ENCODE results near the gene CFAP90.

Gene CFAP90

DNA sequence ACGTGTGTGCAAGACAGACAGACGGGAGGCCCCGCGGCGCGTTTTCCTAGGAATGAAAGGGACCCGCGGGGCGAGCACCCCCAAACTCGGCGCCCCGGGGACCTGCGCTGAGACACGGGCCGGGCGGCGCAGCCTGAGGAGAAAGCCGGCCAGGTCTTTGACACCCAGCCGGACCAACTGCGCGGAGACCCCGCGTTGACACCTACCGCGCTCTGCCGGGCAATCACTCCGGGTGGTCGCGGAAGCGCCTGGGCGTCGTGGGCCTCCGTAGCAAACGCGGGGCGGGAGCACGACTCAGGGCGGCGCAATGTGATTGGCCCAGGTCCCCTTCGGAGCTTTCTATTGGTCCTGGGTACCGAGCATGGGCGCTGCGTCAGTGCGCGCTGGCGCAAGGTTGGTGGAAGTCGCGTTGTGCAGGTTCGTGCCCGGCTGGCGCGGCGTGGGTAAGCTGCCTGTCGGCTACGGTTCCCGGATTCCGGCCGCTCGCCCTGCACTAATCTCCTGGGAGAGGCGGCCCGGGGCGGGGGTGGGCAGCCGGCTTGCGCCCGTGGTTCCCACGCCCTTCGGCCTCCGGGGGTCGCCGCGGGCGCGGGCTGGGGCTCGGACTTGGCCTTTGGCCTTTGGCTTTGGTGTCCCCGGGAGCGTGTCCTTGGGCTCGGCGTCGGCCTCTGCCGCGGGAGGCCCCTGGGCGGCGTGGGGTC lies 18.0 kb upstream of the CFAP90 start, which contains the start of the genes FASTKD3 and MTRR:
FASTKD3 (minus strand) TSS at position 259 of the 701 bp plus-strand sequence. CDS start 948 bp downstream, outside the sequence.
MTRR (plus strand) TSS at position 376 of the 701 bp plus-strand sequence. CDS start 1,647 bp downstream, outside the sequence.
- peak; percentile 60 for DNase-seq (ENCODE audit: low read depth, low spot score)
- H3K27ac ChIP-seq: peak within 1 kb of the TSS; percentile 39

DNA sequence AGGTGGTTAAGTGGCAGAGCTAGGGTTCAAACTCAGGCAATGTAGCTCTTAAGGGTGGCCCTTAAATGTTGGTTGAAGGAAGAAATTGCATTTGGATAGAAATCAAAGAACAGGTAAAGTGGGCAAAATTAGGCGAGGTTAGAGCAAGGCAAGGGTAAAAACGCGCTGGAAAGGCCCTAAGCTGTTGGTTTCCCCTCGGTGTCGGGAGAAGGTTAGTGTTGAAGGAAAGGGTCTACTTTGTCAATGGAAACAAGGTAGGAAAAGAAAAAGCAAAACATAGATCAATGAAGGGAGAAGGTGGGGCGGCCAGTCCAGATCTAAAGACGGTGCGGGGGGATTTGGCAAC lies 17.5 kb upstream of the CFAP90 start:
- DNase-seq (ENCODE audit: low read depth, low spot score): no peak

DNA sequence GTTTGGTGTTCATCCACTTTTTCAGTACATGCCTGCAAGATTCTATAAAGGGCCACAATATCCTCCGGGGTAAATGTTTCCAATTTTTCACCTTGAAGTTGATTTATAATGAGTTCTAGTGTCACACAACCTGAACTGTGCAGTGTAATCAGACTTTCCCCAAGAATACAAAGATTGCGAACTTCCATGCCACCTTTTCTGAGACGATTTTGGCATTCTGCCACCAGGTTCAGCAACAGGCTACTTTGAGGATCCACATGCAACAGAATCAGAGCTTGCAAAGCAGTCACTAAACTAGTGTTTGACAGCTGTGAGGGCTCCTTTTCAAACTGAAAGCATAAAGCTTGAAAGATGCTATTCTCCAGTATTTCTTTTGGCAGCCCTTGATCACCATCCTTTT lies 16.3 kb upstream of the CFAP90 start:
- H3K27ac ChIP-seq: no peak overlapping the region
- DNase-seq (ENCODE audit: low read depth, low spot score): no peak

More for the DNA sequence above, 17.5 kb upstream of the CFAP90 start:
- H3K27ac ChIP-seq: peak overlapping the region; percentile 39

DNA sequence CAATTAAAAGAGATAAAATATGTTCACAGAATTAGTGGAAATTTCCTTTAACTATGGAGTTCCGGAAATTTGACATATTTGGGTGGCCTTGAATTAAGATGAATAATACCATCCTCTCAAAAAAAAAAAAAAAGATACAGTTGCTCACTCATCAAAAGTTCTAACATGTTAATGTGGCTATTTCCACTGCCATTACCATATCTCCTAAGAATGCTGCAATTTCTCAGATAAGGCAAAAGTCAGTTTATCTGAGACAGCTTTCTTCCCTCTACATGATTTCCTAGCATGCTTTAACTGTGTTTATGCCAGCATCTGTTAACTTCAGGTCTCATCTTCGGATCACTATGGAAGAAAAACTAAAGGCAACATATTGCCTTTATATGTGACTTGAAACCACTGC lies 15.3 kb upstream of the CFAP90 start:
- no peak overlapping the region for H3K27ac ChIP-seq
- no peak for DNase-seq (ENCODE audit: low read depth, low spot score)

DNA sequence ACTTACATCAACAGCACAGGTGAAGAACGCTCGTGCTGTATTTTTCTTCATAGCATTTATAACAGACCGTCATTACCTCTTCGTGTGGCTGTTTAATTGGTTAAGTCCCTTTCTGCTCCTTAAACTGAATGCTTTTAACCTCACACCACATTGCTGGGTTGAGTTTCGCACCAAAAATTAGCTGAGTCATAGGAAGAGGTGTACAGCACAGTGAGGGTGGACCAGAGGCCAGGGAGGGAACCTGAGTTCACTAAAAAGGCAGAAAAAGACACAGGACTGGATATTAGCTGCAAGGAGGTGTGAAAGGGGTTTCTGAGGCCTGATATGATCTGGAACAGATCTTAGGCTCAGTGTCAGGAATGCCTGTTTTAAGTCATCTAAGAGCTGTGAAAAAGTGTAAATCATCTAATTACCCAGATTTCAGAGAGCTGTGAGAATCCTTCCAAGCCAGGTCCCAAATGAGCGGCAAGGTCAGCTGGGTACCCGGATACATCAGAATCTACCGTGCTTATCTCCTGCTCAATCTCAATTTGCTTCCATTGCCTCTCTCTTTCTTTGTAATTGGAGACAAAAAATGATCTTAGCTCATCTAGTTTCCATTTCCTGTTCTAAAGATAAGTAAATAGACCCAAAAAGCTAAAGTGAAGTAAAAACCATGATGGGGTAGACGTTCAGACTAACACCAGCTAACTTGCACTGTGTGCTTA lies 7.1 kb upstream of the CFAP90 start:
- DNase-seq (ENCODE audit: low read depth, low spot score): no peak
- no peak overlapping the region for H3K27ac ChIP-seq

DNA sequence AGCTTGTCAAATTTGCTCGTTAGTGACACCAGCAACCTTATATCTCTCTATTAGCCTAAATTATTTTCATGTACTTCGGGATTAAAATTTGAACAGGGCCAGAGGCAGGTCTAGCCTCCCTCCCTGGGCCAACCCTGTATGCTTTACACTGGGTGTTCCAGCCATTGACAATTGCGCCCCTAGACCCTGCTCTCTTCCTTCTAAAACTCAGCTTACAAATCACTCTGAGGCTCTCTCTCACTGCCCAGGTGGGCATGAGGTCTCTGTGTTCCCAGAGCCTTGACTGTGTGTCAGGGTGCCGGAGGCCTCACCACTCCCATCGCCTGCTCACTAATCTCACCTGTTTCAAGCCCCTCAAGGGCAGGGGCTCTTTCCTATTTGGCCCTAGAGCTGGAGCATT lies 6.4 kb upstream of the CFAP90 start:
- no peak for DNase-seq (ENCODE audit: low read depth, low spot score)
- no peak overlapping the region for H3K27ac ChIP-seq

DNA sequence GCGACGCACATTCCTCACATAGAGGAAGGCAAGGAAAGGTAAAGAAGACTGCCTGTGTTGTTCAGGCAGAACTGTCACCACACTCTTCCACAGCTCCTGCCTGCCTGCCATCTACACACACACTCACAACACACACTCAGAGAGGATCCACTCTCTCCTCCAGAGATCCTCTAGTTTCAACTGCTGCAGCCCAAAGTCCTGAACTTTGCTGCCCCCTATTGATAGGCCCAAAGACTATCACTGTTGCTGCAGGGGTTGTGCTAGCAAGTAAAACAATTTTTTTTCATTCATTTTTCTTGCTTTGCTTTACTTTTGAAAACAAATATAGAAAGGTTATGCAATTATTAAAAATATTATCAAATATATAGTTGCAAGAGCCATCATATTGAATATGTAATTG lies 5.9 kb upstream of the CFAP90 start:
- H3K27ac ChIP-seq: no peak overlapping the region
- no peak for DNase-seq (ENCODE audit: low read depth, low spot score)

DNA sequence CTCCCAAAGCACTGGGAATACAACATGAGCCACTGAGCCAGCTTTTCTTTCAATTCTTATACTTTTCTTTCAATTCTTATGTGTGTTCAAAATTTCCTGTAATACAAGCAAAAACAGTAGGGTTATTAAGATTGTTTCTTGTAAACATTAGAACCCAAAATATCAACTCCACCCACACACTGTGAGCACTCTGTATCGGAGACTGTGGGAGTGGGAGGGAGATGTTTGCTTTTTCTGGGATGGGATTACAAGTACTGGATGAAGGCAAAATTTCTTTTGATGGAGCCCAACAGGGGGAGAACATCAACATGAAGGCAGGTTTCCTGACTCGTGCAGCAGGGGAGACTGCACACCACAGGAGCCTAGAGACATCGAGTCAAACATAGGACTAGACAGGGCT lies 4.7 kb upstream of the CFAP90 start:
- DNase-seq (ENCODE audit: low read depth, low spot score): no peak
- H3K27ac ChIP-seq: no peak overlapping the region

DNA sequence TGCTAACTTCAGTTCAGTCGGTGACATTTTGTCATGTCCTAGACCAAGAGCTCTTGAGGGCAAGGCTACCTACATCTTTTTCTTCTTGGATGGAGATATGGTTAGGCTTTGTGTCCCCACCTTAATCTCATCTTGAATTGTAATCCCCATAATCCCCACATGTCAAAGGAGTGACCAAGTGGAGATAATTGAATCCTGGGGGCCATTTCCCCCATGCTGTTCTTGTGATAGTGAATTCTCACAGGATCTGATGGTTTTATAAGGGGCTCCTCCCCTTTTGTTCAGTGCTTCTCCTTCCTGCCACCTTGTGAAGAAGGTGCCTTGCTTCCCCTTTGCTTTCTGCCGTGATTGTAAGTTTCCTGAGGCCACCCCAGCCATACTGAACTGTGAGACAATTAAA lies 2.1 kb upstream of the CFAP90 start:
- no peak for DNase-seq (ENCODE audit: low read depth, low spot score)
- no peak overlapping the region for H3K27ac ChIP-seq

DNA sequence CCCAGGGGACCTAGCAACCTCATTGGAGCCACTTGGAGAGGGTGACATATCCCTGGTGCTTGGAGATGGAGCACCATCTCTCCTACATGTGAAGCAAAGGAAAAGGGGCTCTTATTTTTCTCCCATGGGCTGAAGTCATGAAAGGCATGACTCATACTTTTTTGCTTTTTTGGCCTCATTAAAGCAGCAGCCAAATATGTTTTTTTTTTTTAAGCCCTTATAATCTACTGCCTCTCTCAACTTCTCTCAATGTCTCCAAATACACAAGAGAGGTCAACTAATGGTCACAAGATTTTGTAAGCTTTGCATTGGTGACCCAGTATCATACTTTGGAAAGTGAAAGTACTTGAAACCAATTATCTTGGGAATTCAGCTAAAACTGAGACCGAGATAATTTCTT lies 1.6 kb upstream of the CFAP90 start:
- DNase-seq (ENCODE audit: low read depth, low spot score): no peak
- no peak overlapping the region for H3K27ac ChIP-seq

DNA sequence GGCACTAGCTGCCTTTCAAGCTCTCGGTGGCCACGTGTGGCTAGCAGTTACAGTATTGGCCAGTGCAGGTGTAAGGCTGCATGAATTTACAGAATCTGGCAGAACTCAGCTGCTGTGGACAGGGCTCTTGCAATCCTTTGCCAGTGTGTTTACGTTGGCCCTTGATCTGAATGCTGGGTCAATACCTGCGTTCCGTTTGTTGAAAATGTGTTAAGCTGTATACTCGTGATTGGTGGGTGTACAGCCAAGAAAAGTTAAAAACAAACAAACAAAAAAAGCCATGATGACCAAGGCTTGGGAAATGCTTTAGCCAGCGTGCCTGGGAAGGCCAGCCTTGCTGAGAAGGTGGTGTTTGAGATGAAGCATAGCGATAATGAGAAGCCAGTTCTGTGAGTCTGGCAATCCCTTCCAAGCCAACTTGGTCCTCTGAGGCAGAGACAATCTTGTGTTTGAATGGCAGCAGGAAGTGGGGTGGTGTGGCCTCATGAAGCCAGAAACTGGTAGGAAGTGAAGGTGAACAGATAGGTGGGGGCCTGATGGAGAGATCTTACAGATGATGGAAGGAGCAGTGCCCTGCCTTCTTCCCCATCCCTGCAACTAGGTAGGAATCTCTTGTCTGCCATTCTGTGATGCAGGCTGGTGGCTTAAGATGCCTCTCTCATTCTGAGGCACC lies 820 bp upstream of the CFAP90 start:
- H3K27ac ChIP-seq: no peak overlapping the region
- DNase-seq (ENCODE audit: low read depth, low spot score): no peak

DNA sequence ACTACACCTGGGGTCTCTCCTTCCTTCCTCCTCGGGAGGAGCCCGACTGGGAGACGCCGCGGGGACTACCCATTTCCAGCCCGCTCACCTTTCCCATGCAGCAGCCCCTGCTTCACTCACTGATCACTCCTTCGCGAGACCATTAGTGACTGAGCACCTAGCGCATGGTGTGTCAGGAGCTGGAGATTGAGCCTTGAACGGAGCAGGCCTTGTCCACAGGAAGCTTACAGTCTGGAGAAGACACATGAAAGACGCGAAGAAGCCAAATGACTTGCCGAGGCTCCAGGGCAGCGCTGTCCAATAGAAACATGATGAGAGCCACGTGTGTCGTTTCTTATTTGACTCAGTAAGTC lies 283 bp upstream of the CFAP90 start:
- DNase-seq (ENCODE audit: low read depth, low spot score): no peak
- no peak overlapping the region for H3K27ac ChIP-seq

DNA sequence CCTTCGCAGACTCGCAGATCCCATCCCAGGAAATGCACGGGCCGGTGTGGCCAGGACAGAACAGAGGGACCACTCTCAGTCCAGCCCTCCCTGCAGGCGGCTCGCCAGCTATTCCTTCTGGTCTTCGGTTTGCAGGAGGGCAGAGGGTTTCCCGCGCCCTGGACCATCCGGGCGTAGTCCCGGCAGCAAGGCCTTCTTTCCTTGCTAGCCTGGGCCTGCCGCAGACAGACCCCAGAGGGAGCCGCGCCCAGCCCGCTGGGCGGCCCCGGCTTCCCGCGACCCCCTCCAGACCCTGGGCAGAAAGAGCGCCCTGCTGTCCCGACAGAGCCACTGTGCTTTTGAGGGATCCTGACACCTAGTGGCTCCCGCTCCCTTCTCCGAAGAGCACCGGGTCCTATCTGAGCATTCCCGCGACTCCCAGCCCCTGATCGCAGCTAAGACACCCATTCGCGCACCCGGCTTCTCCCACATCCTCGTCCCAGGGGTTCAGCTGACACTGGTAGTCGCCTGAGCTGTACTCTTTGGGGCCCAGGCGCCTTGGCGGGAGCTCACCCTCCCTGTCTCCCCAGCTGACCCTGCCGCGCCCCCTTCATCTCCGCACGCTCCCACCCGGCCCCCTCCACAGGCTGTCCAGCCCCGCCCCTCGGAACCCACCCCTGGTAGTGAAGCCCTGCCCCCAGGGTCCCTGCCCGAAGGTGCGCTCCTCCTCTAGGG lies 1.1 kb downstream of the CFAP90 start:
- no peak for DNase-seq (ENCODE audit: low read depth, low spot score)
- H3K27ac ChIP-seq: no peak overlapping the region

DNA sequence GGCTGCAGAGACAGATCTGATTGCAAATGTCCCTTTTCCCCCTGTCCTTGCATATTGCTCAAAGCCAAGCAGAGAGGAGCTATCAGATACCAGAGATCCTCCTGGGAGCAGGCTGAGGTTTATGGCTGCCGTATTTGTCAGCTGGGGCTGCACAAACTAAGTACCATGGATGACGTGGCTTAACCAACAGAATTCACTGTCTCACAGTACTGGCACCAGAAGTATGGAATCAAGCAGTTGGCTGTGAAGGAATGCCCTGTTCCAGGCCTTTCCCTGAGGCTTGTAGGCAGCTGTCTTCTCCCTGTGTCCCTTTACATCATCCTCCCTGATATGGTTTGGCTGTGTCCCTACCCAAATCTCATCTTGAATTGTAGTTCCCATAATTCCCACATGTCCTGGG lies 2.6 kb downstream of the CFAP90 start:
- H3K27ac ChIP-seq: no peak overlapping the region
- no peak for DNase-seq (ENCODE audit: low read depth, low spot score)

DNA sequence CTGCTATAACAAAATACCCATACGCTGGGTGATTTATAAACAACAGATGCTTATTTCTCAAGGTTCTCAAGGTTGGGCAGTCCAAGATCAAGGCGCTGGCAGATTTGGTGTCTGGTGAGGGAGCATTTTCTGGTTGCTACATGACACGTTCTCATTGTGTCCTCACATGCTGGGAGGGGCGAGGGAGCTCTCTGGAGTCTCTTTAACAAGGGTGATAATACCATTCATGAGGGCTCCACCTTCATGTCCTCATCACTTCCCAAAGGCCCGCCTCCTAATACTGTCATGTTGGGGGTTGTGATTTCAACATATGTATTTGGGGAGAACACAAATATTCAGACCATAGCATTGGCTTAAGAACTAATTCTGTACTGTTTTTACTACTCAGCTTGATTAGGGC lies 4.6 kb downstream of the CFAP90 start:
- no peak for DNase-seq (ENCODE audit: low read depth, low spot score)
- H3K27ac ChIP-seq: no peak overlapping the region

DNA sequence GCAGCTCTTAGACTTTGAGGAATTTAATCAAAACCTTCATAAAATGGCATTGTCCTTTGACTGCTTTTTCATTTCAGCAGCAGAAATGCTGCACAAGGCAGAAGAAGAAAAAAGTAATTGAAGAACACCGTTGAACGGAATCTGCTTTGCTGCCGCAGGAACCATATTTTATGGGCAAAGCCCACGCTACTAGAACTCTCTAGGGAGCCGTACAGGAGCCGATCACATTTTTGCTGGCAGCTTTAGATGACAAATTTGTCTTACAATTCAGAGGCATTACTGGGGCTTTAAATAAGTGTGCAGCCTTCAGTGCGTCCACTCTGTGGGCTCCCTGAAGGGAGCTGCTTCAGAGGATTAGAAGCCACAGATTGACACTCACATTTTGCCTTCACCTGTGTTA lies 5.4 kb downstream of the CFAP90 start:
- H3K27ac ChIP-seq: no peak overlapping the region
- no peak for DNase-seq (ENCODE audit: low read depth, low spot score)

DNA sequence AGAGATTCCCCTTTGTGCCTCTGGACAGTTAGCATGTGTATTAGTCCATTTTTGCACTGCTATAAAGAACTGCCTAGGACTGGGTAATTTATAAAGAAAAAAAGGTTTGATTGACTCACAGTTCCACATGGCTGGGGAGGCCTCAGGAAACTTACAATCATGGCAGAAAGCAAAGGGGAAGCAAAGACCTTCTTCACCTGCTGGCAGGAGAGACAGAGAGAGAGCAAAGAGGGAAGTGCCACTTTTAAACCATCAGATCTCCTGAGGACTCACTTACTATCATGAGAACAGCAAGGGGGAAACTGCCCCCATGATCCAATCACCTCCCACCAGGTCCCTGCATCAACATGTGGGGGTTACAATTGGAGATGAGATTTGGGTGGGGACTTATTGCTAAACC lies 6.0 kb downstream of the CFAP90 start:
- no peak overlapping the region for H3K27ac ChIP-seq
- no peak for DNase-seq (ENCODE audit: low read depth, low spot score)

DNA sequence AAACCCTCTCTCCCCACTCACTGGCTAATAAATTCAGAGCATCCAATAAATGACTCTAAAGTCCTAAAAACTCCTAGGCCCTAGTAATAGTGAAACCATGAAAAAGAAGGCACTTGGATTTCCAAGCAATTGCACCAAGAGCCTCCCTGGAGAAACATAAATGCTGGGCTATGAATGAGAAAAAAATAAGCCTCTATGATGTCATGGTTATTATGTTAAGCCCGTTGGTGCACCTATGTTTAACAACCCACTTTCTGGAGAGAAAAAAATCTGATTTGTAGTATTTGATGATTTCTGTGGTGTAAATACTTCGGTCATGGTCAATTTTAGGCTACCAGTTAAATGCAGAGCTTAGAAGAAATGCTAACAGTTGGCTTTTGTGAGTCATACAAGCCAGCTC lies 8.4 kb downstream of the CFAP90 start:
- H3K27ac ChIP-seq: no peak overlapping the region
- DNase-seq (ENCODE audit: low read depth, low spot score): no peak

DNA sequence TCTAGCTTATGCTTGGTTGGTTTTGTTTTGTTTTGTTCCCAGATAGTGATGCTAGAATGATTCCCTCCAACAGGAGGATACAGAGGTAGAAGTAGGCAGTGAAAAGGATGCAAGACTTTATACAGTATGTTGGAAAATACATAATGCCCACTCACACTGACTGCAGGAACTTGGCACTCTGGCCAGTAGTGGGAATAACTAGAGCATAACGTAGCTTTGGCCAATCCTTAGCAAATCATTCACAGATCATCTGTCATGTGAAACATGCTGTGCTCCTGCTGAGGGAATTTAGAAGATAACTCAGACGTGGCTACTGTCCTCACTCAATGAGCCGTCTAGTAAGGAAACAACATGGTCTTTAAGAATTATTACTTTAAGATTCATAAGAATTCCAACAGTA lies 13.5 kb downstream of the CFAP90 start:
- no peak for DNase-seq (ENCODE audit: low read depth, low spot score)
- no peak overlapping the region for H3K27ac ChIP-seq

DNA sequence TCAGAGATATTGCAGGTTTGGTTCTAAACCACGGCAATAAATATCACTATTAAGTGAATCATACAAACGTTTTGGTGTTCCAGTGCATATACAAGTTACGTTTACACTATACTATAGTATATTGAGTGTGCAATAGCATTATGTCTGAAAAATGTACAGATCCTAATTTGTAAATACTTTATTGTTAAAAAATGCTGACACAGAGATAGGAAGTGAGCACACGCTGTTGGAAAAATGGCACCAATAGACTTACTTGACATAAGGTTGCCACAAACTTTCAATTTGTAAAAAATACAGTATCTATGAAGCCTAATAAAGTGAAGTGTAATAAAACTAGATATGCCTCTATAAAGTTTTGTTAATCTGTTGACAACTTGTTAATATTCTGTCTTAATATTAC lies 16.0 kb downstream of the CFAP90 start:
- no peak overlapping the region for H3K27ac ChIP-seq
- no peak for DNase-seq (ENCODE audit: low read depth, low spot score)

DNA sequence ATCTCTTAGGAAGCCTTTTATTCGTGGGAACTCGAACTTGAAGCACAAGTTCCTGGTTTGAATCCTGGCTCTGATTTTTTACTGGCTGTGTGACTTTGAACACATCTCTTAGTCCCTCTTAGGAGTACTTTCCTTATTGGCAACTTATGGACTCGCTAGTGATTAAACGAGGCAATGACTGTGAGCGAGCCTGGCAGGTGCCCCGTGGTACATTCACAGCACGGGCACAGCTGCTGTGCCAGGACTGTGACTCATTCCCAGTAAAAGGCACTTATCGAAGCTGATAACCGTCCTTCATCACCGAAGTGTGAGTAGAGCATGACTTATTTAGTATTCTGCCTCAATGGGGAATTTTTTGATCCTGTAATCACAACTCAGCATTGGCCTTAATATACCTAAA lies 22.7 kb downstream of the CFAP90 start:
- DNase-seq (ENCODE audit: low read depth, low spot score): no peak
- H3K27ac ChIP-seq: no peak overlapping the region
